Activated CD8-positive, alpha-beta T cell treated with anti-CD3 and anti-CD28 coated beads, Interleukin-2, amount 10 ng/mL, durations not matched to agents 7 days and 5 days (primary cell): ENCODE results near the gene PLXNA4. TPM values are rescaled to one million over a fixed set of nuclear protein-coding genes. Genes with fewer than 3 reads are reported as not detected.

Source experiments
- ATAC-seq: fragments of 150-1000 bp; cut with Tn5 transposase; one replicate; pipeline ENCODE4 v1.10.0; 2021; ENCODE audit warnings: moderate library complexity
- CTCF ChIA-PET: fragments of 350-600 bp; sonication (Branson Sonifier 250); formaldehyde crosslinking; loops from one replicate; lab custom pipeline; 2021; ENCODE audit warnings: antibody characterized with exemption; lab: Charles Lee
- POLR2A ChIA-PET: fragments of 350-600 bp; sonication (Branson Sonifier 250); formaldehyde crosslinking; loops from one replicate; lab custom pipeline; 2021; ENCODE audit warnings: antibody characterized with exemption; lab: Charles Lee
- DNase-seq: peaks from one replicate; pipeline ENCODE4 v3.0.0-alpha.2; 2020
- H3K27ac Mint-ChIP-seq: one replicate; pipeline ENCODE4 v1.8.0; 2021; ENCODE audit warnings: mild to moderate bottlenecking, mixed read lengths
- H3K27me3 Mint-ChIP-seq: one replicate; pipeline ENCODE4 v1.8.0; 2021; ENCODE audit warnings: low read depth, mixed read lengths
- H3K36me3 Mint-ChIP-seq: one replicate; pipeline ENCODE4 v1.8.0; 2021; ENCODE audit warnings: low read depth, mixed read lengths
- H3K4me1 Mint-ChIP-seq: one replicate; pipeline ENCODE4 v1.8.0; 2021; ENCODE audit warnings: low read depth, mixed read lengths
- H3K4me3 Mint-ChIP-seq: one replicate; pipeline ENCODE4 v1.8.0; 2021; ENCODE audit warnings: mild to moderate bottlenecking, mixed read lengths
- H3K9me3 Mint-ChIP-seq: one replicate; pipeline ENCODE4 v1.8.0; 2022; ENCODE audit warnings: mixed read lengths; ENCODE audit not compliant: insufficient read depth
- total RNA-seq, 2 experiments: library from RNA; stranded (reverse); gene quantifications; one replicate each; pipeline ENCODE4 v1.2.3, GENCODE V29; 2021

The PLXNA4 gene
- total RNA-seq, 2 experiments from 2014 or later: 45.4 to 47.2 TPM

GRCh38 chr7:132240821-132241422 lies 335.3 kb downstream of the PLXNA4 start:
- Mint-ChIP-seq H3K9me3 (no peaks in the 10 kb centered on the region), H3K27me3 (no peaks in the 10 kb centered on the region)
- POLR2A ChIA-PET: no interaction called here

GRCh38 chr7:132240262-132240661 lies 336.0 kb downstream of the PLXNA4 start:
- H3K36me3 Mint-ChIP-seq: peaks cover 3% of the 10 kb centered on the region
- ATAC-seq (no peak), DNase-seq (no peak)
- ChIA-PET CTCF (no interaction called here), POLR2A (no interaction called here)
- no peaks in the 10 kb centered on the region for H3K27me3 Mint-ChIP-seq
- no peaks in the 10 kb centered on the region for H3K9me3 Mint-ChIP-seq
- no peak overlapping the region for H3K4me3 Mint-ChIP-seq
- no peaks in the 10 kb centered on the region for H3K4me1 Mint-ChIP-seq
- no peak overlapping the region for H3K27ac Mint-ChIP-seq

More at GRCh38 chr7:132240821-132241422, 335.3 kb downstream of the PLXNA4 start:
- Mint-ChIP-seq H3K36me3 (peaks cover 3% of the 10 kb centered on the region), H3K27ac (no peak overlapping the region), H3K4me1 (no peaks in the 10 kb centered on the region), H3K4me3 (no peak overlapping the region)
- DNase-seq (no peak), ATAC-seq (no peak)
- CTCF ChIA-PET: no interaction called here

- peaks cover 3% of the 10 kb centered on the region for H3K36me3 Mint-ChIP-seq
- POLR2A ChIA-PET: no interaction called here
- CTCF ChIA-PET: no interaction called here
- no peak overlapping the region for H3K27ac Mint-ChIP-seq
- no peaks in the 10 kb centered on the region for H3K27me3 Mint-ChIP-seq
- no peak overlapping the region for H3K4me3 Mint-ChIP-seq
- ATAC-seq: no peak
- no peaks in the 10 kb centered on the region for H3K4me1 Mint-ChIP-seq
- no peak for DNase-seq
- H3K9me3 Mint-ChIP-seq: no peaks in the 10 kb centered on the region
Measured at GRCh38 chr7:132239422-132239994, 336.8 kb downstream of the PLXNA4 start.

- DNase-seq (no peak), ATAC-seq (no peak)
- Mint-ChIP-seq H3K9me3 (no peaks in the 10 kb centered on the region), H3K4me3 (no peak overlapping the region), H3K27ac (no peak overlapping the region), H3K36me3 (peaks cover 3% of the 10 kb centered on the region), H3K4me1 (no peaks in the 10 kb centered on the region), H3K27me3 (no peaks in the 10 kb centered on the region)
- ChIA-PET POLR2A (no interaction called here), CTCF (no interaction called here)
Measured at GRCh38 chr7:132234711-132235110, 341.6 kb downstream of the PLXNA4 start.

GRCh38 chr7:132232406-132232805 lies 343.9 kb downstream of the PLXNA4 start:
- ChIA-PET POLR2A (no interaction called here), CTCF (no interaction called here)
- DNase-seq (no peak), ATAC-seq (no peak)
- Mint-ChIP-seq H3K4me3 (no peak overlapping the region), H3K27ac (no peak overlapping the region), H3K4me1 (no peaks in the 10 kb centered on the region), H3K36me3 (no peaks in the 10 kb centered on the region), H3K27me3 (no peaks in the 10 kb centered on the region), H3K9me3 (no peaks in the 10 kb centered on the region)

- ATAC-seq: no peak
- ChIA-PET POLR2A (no interaction called here), CTCF (no interaction called here)
- Mint-ChIP-seq H3K9me3 (no peaks in the 10 kb centered on the region), H3K27ac (no peak overlapping the region), H3K4me1 (no peaks in the 10 kb centered on the region), H3K4me3 (no peak overlapping the region), H3K36me3 (peaks cover 2% of the 10 kb centered on the region), H3K27me3 (no peaks in the 10 kb centered on the region)
- DNase-seq: no peak
Measured at GRCh38 chr7:132230462-132230861, 345.8 kb downstream of the PLXNA4 start.

GRCh38 chr7:132228240-132228639 lies 348.0 kb downstream of the PLXNA4 start:
- H3K4me3 Mint-ChIP-seq: no peak overlapping the region

GRCh38 chr7:132226957-132227290 lies 349.3 kb downstream of the PLXNA4 start:
- ChIA-PET POLR2A (no interaction called here), CTCF (no interaction called here)
- no peak overlapping the region for H3K4me3 Mint-ChIP-seq
- DNase-seq: no peak
- no peak for ATAC-seq
- H3K36me3 Mint-ChIP-seq: peaks cover 5% of the 10 kb centered on the region
- no peaks in the 10 kb centered on the region for H3K9me3 Mint-ChIP-seq
- H3K27ac Mint-ChIP-seq: no peak overlapping the region
- no peaks in the 10 kb centered on the region for H3K4me1 Mint-ChIP-seq
- no peaks in the 10 kb centered on the region for H3K27me3 Mint-ChIP-seq

More at GRCh38 chr7:132228240-132228639, 348.0 kb downstream of the PLXNA4 start:
- ChIA-PET CTCF (no interaction called here), POLR2A (no interaction called here)
- no peaks in the 10 kb centered on the region for H3K4me1 Mint-ChIP-seq
- H3K27me3 Mint-ChIP-seq: no peaks in the 10 kb centered on the region
- H3K36me3 Mint-ChIP-seq: peaks cover 2% of the 10 kb centered on the region
- no peak for DNase-seq
- no peak overlapping the region for H3K27ac Mint-ChIP-seq
- no peak for ATAC-seq
- no peaks in the 10 kb centered on the region for H3K9me3 Mint-ChIP-seq

- no peak overlapping the region for H3K4me3 Mint-ChIP-seq
- H3K27ac Mint-ChIP-seq: no peak overlapping the region
- H3K9me3 Mint-ChIP-seq: no peaks in the 10 kb centered on the region
- no peaks in the 10 kb centered on the region for H3K4me1 Mint-ChIP-seq
- ChIA-PET CTCF (no interaction called here), POLR2A (no interaction called here)
- no peak for ATAC-seq
- no peaks in the 10 kb centered on the region for H3K27me3 Mint-ChIP-seq
- DNase-seq: no peak
- peaks cover 5% of the 10 kb centered on the region for H3K36me3 Mint-ChIP-seq
Measured at GRCh38 chr7:132226046-132226956, 350.0 kb downstream of the PLXNA4 start.

- ChIA-PET CTCF (no interaction called here), POLR2A (no interaction called here)
- Mint-ChIP-seq H3K27ac (no peak overlapping the region), H3K36me3 (peaks cover 5% of the 10 kb centered on the region), H3K4me1 (no peaks in the 10 kb centered on the region), H3K9me3 (no peaks in the 10 kb centered on the region), H3K27me3 (no peaks in the 10 kb centered on the region), H3K4me3 (no peak overlapping the region)
- no peak for ATAC-seq
- DNase-seq: no peak
Measured at GRCh38 chr7:132225216-132226030, 350.8 kb downstream of the PLXNA4 start.

- DNase-seq (no peak), ATAC-seq (no peak)
- H3K4me3 Mint-ChIP-seq: no peak overlapping the region
- H3K4me1 Mint-ChIP-seq: no peaks in the 10 kb centered on the region
- no peaks in the 10 kb centered on the region for H3K9me3 Mint-ChIP-seq
- peaks cover 8% of the 10 kb centered on the region for H3K36me3 Mint-ChIP-seq
- no peak overlapping the region for H3K27ac Mint-ChIP-seq
- no peaks in the 10 kb centered on the region for H3K27me3 Mint-ChIP-seq
- CTCF ChIA-PET: no interaction called here
- POLR2A ChIA-PET: no interaction called here
Measured at GRCh38 chr7:132221356-132221755, 354.9 kb downstream of the PLXNA4 start.
